PFSK-1 (cell line): ENCODE data around the gene RHBDD1.

Experiments used
- POLR2AphosphoS5 ChIP-seq: IDR thresholded peaks from 2 replicates; pipeline ENCODE4 v1.6.1; 2012; ENCODE audit warnings: low read depth, mild to moderate bottlenecking, control low read depth, low read length, moderate library complexity
- SIN3A ChIP-seq: IDR thresholded peaks from 2 replicates; pipeline ENCODE4 v1.6.1; 2012; ENCODE audit warnings: mild to moderate bottlenecking, low read length, moderate library complexity, borderline replicate concordance; ENCODE audit not compliant: insufficient read depth
- TAF1 ChIP-seq: IDR thresholded peaks from 2 replicates; pipeline ENCODE4 v1.6.1; 2012; ENCODE audit warnings: low read length, control low read depth, borderline replicate concordance; ENCODE audit not compliant: insufficient read depth
- TF ChIP-seq, protein P1 (sequence below), 2 experiments: IDR thresholded peaks; 2 replicates each; pipeline versions ENCODE4 v1.6.1 to v1.8.0; 2011 to 2012; ENCODE audit warnings: low read depth in 2 of 2, low read length in 2 of 2, control low read depth in 1 of 2, inconsistent platforms in 1 of 2, mild to moderate bottlenecking in 1 of 2, moderate library complexity in 1 of 2; ENCODE audit not compliant: insufficient read depth in 1 of 2

DNA sequence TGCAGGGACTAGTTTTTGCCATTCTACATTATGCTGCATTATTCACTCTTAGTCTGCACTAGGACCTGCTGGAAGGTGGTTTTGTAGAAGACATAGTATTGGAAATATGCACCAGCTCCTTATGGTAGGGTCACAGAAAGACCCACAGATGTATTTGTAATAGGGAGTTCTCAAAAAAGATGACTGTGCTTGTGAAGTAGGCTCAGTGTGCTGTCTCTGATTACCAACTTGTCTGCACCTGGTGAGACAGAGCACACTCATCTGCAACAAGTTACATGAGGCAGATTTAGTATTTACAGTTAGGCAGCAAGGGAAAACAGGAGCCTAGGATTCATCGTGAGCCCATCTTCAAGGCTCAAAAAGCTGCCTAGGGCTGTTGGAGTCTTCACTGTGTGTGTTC is 29.4 kb downstream of the RHBDD1 start:
- TF ChIP-seq SIN3A (no peak), POLR2AphosphoS5 (no peak), TAF1 (no peak)
- TF ChIP-seq, protein P1, sequence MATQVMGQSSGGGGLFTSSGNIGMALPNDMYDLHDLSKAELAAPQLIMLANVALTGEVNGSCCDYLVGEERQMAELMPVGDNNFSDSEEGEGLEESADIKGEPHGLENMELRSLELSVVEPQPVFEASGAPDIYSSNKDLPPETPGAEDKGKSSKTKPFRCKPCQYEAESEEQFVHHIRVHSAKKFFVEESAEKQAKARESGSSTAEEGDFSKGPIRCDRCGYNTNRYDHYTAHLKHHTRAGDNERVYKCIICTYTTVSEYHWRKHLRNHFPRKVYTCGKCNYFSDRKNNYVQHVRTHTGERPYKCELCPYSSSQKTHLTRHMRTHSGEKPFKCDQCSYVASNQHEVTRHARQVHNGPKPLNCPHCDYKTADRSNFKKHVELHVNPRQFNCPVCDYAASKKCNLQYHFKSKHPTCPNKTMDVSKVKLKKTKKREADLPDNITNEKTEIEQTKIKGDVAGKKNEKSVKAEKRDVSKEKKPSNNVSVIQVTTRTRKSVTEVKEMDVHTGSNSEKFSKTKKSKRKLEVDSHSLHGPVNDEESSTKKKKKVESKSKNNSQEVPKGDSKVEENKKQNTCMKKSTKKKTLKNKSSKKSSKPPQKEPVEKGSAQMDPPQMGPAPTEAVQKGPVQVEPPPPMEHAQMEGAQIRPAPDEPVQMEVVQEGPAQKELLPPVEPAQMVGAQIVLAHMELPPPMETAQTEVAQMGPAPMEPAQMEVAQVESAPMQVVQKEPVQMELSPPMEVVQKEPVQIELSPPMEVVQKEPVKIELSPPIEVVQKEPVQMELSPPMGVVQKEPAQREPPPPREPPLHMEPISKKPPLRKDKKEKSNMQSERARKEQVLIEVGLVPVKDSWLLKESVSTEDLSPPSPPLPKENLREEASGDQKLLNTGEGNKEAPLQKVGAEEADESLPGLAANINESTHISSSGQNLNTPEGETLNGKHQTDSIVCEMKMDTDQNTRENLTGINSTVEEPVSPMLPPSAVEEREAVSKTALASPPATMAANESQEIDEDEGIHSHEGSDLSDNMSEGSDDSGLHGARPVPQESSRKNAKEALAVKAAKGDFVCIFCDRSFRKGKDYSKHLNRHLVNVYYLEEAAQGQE (IDR thresholded peaks at IDR 0.05; ENCODE audit: insufficient read depth in 1 of 2, low read depth in 2 of 2, low read length in 2 of 2) = no peak
